Neural cell (in vitro differentiated cells): ENCODE measurements around the gene PIK3C2G.

Experiments used
- EP300 ChIP-seq: fragments of 450-650 bp; conservative IDR thresholded peaks from 2 replicates; pipeline ENCODE4 v1.6.1; 2014; ENCODE audit warnings: antibody characterized with exemption, mild to moderate bottlenecking, moderate library complexity; ENCODE audit not compliant: poor library complexity, severe bottlenecking
- EZH2 ChIP-seq: fragments of 200-600, 300-800 bp; shearing (Covaris generic), sonication (generic); IDR thresholded peaks from 2 replicates; pipeline ENCODE4 v1.6.1; 2014; ENCODE audit warnings: antibody characterized with exemption, low read length, borderline replicate concordance, mild to moderate bottlenecking; ENCODE audit not compliant: insufficient read depth, poor library complexity, severe bottlenecking
- MXI1 ChIP-seq: fragments of 450-650 bp; conservative IDR thresholded peaks from 2 replicates; pipeline ENCODE4 v1.6.1; 2014; ENCODE audit warnings: antibody characterized with exemption, mild to moderate bottlenecking; ENCODE audit not compliant: poor library complexity, severe bottlenecking
- POLR2AphosphoS5 ChIP-seq: IDR thresholded peaks from 2 replicates; pipeline ENCODE4 v1.6.1; 2012
- RAD21 ChIP-seq: fragments of 450-650 bp; conservative IDR thresholded peaks from 2 replicates; pipeline ENCODE4 v1.6.1; 2014; ENCODE audit warnings: antibody characterized with exemption, mild to moderate bottlenecking, moderate library complexity
- SMC3 ChIP-seq: fragments of 450-650 bp; conservative IDR thresholded peaks from 2 replicates; pipeline ENCODE4 v1.6.1; 2014; ENCODE audit warnings: antibody characterized with exemption, mild to moderate bottlenecking, moderate library complexity; ENCODE audit not compliant: poor library complexity
- TAF1 ChIP-seq: IDR thresholded peaks from 2 replicates; pipeline ENCODE4 v1.6.1; 2012; ENCODE audit warnings: low read depth
- TF ChIP-seq, protein P1 (sequence below): IDR thresholded peaks from 2 replicates; pipeline ENCODE4 v1.6.1; 2012; ENCODE audit warnings: borderline replicate concordance
- TF ChIP-seq, protein P2 (sequence below): fragments of 450-650 bp; IDR thresholded peaks from 2 replicates; pipeline ENCODE4 v1.5.1; 2014; ENCODE audit warnings: antibody characterized with exemption, mild to moderate bottlenecking, moderate library complexity; ENCODE audit not compliant: poor library complexity, severe bottlenecking

DNA sequence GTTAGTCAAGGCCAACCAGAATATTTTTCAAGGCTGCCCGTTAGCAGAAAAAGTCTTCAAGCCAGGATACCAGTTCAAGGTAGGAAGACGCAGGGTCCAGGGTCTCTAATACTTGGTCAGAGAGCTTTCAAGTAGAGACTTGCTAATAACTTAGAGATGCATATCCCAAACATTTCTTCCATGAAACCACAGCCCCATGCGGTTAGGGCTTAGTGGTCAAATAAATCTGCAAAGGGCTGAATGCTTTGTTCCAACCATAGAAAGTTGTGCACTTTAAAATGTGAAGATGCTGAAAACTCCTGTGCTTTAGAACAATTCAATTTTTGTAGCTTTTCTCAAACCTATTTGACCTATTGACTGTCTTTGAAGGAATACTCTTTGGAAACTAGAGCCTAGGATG lies 208.9 kb downstream of the PIK3C2G start:
- TF ChIP-seq RAD21 (no peak), POLR2AphosphoS5 (no peak), TAF1 (no peak), EP300 (no peak), MXI1 (no peak), EZH2 (no peak), SMC3 (no peak)
- TF ChIP-seq, protein P1, sequence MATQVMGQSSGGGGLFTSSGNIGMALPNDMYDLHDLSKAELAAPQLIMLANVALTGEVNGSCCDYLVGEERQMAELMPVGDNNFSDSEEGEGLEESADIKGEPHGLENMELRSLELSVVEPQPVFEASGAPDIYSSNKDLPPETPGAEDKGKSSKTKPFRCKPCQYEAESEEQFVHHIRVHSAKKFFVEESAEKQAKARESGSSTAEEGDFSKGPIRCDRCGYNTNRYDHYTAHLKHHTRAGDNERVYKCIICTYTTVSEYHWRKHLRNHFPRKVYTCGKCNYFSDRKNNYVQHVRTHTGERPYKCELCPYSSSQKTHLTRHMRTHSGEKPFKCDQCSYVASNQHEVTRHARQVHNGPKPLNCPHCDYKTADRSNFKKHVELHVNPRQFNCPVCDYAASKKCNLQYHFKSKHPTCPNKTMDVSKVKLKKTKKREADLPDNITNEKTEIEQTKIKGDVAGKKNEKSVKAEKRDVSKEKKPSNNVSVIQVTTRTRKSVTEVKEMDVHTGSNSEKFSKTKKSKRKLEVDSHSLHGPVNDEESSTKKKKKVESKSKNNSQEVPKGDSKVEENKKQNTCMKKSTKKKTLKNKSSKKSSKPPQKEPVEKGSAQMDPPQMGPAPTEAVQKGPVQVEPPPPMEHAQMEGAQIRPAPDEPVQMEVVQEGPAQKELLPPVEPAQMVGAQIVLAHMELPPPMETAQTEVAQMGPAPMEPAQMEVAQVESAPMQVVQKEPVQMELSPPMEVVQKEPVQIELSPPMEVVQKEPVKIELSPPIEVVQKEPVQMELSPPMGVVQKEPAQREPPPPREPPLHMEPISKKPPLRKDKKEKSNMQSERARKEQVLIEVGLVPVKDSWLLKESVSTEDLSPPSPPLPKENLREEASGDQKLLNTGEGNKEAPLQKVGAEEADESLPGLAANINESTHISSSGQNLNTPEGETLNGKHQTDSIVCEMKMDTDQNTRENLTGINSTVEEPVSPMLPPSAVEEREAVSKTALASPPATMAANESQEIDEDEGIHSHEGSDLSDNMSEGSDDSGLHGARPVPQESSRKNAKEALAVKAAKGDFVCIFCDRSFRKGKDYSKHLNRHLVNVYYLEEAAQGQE, result no peak
- TF ChIP-seq, protein P2, sequence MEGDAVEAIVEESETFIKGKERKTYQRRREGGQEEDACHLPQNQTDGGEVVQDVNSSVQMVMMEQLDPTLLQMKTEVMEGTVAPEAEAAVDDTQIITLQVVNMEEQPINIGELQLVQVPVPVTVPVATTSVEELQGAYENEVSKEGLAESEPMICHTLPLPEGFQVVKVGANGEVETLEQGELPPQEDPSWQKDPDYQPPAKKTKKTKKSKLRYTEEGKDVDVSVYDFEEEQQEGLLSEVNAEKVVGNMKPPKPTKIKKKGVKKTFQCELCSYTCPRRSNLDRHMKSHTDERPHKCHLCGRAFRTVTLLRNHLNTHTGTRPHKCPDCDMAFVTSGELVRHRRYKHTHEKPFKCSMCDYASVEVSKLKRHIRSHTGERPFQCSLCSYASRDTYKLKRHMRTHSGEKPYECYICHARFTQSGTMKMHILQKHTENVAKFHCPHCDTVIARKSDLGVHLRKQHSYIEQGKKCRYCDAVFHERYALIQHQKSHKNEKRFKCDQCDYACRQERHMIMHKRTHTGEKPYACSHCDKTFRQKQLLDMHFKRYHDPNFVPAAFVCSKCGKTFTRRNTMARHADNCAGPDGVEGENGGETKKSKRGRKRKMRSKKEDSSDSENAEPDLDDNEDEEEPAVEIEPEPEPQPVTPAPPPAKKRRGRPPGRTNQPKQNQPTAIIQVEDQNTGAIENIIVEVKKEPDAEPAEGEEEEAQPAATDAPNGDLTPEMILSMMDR, result no peak
